NCI-H774 (cell line): ENCODE results near the gene PDGFRA.

Experiments
- DNase-seq: peaks from one replicate; lab custom pipeline; 2025; lab: John Stamatoyannopoulos, UW

Gene PDGFRA

DNA sequence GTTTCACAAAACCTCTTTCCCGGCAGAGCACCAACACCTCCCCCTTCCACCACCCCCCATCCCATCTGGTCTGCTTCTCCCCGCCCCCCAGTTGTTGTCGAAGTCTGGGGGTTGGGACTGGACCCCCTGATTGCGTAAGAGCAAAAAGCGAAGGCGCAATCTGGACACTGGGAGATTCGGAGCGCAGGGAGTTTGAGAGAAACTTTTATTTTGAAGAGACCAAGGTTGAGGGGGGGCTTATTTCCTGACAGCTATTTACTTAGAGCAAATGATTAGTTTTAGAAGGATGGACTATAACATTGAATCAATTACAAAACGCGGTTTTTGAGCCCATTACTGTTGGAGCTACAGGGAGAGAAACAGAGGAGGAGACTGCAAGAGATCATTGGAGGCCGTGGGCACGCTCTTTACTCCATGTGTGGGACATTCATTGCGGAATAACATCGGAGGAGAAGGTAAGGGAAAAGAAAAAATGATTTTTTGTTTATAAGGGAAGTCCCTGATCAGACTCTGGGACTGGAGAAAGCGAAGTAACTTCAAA is at the start of gene PDGFRA:
PDGFRA (plus strand) TSS at position 333 of the 541 bp plus-strand sequence. CDS start 29,476 bp downstream, outside the sequence.
- no peak for DNase-seq

DNA sequence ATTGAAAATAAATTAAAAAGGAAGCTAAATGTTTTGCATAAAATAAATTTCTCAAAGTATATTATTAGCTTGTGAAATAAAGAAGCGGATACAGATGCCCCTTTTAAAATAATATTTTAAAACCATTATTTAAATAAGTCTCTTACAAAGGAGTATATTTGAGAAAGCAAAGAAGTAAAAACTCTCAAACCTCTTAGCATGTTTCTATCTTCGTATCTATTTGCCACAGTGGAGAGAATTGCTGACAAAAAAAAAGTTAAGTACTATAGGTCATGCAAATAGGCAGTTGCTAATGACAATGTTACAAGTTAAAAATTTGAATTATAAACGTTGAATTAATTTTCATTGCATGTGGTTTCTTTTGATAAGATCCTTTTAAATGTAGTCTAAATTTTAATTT is 44.5 kb upstream of the PDGFRA start:
- no peak for DNase-seq

DNA sequence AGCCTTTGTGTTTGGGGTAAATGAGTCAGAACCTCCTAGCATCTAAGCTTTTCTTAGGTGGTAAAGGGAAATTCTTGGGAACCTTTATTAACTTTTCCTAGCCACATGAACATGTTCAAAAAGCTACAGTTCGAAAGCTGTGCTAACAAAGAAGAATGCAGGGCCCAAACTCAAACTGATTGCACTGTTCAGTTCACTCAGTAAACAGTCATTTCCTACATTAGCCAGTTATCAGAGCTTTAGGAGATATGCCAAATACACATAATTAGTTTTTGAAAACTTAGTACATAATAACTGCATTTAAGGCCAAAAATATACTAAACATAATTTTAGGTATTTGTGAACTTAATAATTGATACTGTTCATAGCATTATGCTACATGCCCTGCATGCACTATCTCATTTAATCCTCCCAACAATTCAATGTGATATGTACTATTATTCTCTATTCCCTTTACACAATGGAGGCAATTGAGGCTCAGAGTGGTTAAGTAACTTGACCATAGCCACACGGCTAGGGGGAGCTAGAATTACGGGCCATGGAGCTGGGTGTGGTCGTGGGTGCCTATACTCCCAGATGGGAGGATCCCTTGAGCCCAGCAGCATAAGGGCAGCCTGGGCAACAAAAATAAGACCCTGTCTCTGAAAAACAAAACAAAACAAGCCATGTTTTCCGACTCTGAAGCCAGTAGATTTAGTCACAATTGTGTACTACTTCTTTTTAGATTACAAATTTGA is 43.9 kb upstream of the PDGFRA start:
- no peak for DNase-seq

DNA sequence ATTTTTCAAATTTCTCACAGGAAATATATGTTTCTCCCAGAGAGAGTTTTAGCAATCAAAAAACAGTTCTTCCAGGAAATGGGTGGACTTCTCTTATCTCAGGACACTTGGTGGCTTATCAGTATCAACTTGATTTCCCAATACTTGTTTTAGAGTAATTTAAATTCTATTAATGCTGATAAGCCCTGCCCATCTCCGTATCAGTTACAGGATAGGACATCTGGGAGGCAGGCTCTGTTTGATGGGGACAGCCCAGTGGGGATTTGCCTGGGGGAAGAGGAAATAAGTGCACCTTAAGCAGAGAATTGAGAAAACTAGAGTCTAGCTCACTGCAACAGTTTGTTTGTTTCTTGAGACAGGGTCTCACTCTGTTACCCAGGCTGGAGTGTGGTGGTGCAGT is 43.2 kb upstream of the PDGFRA start:
- DNase-seq: no peak

DNA sequence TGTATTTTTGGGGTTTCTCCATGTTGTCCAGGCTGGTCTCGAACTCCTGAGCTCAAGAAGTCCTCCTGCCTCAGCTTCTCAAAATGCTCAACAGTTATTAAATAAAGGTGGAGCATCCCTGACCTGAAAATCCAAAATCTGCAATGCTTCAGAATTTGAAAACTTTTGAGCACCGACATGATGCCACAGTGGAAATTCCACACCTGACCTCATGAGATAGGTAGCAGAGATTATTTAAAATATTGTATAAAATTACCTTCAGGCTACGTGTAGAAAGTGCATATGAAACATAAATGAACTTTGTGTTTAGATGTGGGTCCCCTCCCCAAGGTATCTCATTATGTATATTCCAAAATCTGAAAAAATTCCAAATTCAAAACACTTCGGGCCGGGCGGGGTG is 42.7 kb upstream of the PDGFRA start:
- DNase-seq: no peak

DNA sequence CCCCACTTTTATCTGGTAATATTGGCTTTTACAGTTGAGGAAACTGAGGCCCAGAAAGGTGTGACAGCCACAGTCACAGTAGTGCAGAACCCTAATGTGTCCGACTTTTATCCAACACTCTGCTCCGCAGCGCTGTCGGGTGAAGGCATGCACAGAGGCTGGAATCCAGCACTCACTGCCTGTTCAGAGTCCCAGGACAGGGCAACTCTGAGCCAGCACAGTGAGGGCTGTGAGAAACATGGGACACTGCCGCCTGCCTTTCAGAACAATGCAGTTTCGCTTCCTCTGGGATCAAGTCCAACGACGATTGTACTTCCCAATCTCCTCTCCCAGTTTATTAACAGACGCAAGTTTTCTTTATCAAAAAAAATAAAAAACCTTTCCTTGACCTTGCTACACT is 41.9 kb upstream of the PDGFRA start:
- no peak for DNase-seq

DNA sequence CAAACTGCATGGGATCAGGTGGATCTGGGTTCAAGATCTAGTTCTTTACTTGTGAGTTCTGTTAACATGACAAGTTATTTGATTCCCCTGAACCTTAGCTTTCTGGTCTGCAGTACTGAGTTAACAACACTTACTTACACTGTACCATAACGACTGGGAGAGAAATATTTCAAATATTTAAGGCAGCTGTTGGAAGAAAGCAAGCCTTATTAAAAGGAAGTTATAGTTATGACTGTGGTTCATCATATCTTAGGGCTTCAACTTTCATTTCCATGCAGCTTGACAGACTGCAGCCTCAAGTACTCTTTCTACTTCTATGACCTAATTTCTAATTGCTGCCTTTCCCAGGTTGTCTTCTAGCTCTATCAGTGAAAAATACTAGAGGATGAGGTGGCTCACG is 40.0 kb upstream of the PDGFRA start:
- DNase-seq: no peak

DNA sequence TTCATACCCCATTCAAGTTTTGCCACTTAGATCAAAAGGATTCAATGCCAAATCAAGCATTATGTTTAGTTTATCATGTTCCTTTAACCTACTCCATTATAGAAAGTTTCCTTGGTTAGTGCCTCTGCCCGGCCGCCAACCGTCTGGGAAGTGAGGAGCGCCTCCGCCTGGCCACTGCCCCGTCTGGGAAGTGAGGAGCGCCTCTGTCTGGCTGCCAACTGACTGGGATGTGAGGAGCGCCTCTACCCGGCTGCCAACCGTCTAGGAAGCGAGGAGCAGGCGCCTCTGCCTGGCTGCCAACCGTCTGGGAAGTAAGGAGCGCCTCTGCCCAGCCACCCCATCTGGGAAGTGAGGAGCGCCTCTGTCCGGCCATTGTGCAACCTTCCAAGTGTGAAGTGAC is 36.3 kb upstream of the PDGFRA start:
- no peak for DNase-seq

DNA sequence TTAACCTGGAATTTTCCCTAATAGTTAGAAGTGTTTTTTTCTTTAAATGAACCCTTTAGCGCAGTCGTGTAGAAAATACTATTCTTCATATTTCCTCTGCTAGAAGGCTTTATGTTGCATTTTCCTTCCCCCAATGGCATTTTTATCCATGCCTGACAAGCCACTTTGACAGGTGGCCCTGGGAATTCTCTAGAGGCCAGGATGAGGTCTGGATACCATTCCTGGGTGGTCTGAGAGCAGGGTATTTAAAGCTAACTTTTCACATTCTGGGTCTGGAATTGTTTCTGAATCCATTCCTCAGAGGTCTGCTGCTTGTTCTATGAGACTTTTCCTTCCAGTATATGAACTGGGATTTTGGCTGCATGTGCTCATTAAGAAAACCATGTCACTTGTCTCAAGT is 31.2 kb upstream of the PDGFRA start:
- DNase-seq: no peak

DNA sequence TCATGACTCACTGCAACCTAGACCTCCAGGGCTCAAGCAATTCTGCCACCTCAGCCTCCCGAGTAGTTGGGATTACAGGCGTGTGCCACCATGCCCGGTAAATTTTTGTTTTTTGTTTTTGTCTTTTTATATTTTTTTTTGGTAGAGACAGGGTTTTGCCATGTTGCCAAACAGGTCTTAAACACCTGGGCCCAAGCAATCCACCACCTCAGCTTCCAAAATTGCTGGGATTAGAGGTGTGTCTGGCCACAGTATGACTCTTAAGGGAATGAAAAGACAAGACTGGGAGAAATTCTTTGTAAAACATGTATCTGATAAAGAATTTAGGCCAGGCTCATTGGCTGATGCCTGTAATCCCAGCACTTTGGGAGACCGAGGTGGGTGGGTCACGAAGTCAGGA is 29.2 kb upstream of the PDGFRA start:
- DNase-seq: no peak

DNA sequence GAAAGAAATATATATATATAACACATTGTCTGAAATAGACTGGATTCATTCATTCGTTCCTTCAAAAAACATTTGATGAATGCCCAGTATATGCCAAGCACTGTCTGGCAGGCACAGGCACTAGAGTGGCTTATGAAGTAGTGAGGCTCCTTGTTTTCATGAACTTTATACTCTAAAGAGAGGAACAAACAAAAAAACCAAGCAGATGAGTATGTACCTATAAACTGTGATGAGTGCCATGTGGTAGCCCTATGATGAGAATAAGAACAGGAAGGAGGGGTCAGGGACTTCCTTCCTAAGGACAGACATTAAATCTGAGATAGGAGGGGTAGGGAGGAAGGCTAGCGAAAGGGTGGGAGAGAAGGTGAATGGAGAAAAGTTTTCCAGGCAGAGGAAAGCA is 19.5 kb upstream of the PDGFRA start:
- DNase-seq: no peak

DNA sequence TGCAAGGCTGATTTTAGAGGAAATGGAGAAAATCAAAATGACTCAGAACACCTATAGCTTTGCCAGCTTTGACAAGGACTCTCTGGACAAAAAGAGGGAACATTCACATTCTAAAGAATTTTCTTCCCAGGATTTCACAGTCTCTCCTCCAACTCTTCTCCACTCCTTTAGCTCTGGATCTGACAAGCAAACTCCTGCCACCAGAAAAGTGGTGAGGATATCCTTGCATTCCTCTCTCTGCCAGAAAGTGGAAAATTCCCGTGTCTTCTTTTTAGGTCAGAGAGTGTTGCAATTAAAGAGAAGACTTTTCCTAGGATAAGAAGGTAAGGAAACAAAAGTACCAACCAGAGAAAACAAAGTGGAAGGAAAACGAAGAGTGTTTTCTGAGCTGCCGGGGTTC is 16.1 kb upstream of the PDGFRA start:
- DNase-seq: no peak

DNA sequence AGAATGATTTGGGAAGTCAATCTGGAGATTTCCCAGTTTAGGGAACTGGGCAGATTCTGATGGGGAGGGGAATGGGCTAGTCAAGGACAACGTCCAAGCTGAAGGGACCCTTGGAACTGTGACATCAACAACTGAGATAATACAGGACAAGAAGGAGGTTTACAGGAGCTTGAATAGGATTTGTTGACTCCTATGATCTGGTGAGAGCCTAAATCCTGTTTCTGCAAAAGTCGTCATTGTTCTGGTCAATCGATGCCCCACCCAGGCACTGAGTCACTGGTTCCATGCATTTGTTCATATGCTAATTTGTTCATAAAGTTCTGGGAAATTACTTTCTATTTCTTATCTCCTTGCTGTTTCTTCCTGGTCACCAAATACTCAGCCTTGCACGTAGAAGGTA is 15.3 kb upstream of the PDGFRA start:
- no peak for DNase-seq

DNA sequence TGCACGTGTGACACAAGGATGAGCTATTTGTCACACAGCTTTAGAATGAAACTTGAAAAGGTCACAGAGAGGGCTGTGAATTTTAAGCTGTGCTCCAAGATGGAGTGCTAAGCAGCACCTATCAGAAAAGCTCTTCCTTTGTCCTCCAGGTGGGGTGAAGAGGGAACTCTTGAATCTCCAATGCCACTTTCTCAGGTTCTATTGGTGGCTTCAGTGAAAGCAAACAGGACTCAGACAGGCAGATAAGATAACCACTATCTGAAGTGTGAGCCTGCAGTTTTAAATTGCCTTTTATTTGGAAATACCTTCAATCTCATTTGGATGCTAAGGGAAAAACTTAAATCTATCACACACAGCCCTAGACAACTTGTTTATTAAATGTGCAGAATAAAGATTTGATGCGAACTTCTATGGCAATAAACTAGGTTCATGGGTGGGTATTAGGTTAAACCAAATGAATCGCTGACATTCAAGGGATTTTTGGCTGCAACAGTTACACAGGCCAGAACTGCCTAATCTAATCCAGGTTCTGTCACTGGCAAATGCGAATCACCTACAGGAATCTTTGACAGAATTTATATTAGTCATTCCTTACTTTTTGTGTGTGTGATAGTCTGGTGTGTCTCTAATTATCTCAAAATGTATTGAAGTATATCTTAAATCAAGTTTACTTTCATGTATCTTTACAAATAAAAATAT is 13.6 kb upstream of the PDGFRA start:
- DNase-seq: no peak

DNA sequence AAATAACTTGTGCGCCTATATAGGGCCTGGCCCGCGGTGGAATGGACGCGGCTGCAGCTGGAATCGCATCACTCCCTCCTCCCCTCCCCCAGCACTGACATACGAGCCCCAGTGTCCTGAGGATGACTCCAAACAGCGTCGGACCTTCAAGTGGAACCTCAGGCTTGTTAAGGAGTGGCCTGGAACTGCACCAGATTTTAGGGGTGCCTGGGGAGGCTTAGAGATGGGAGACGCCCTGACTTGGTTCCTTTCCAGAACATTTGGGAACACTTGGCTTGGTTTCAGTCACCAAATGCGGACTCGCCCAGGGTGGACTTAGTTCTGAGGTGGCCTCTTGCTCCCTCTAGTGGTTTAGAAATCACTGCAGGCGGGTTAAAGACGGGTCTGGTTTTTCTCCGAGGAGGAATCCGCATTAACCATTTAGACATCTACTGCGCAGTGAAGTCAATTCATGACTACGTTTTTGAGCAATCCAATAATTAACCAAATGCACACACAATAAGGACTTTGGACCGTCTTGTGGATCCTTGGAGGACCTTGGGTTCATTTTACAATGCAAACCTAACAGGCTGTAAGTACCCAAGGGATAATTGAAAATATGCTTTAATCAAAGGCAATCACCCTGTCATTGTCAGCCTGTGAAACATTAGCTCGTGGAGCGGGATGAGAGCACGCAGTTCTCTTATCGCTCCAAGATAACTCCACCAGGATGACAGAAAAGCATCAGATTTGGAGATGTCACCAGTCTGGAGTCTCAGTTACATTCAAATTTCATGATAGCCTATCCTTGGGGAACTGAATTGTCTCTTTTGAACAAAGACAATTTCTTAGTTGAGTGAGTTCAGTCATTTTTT is 11.2 kb upstream of the PDGFRA start:
- peak; percentile 80 for DNase-seq

DNA sequence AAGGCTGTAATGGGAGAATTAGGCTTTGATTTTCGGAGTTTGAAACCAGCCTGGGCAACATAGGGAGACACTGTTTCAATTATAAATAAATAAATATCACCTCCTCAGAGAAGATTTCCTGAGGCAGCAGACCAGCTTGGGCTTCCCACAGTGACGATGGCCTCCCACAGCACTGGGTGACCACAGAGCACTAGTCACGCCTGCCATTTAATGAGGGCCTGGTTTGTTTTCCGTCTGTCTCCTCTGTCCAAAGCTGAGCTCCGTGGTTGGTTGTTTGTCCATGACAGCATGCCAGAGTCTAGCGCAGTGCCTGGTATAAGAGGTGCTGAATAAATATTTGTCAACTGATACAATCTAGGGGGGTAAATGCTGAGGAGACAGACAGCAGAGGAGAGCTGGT is 10.4 kb upstream of the PDGFRA start:
- DNase-seq: no peak

DNA sequence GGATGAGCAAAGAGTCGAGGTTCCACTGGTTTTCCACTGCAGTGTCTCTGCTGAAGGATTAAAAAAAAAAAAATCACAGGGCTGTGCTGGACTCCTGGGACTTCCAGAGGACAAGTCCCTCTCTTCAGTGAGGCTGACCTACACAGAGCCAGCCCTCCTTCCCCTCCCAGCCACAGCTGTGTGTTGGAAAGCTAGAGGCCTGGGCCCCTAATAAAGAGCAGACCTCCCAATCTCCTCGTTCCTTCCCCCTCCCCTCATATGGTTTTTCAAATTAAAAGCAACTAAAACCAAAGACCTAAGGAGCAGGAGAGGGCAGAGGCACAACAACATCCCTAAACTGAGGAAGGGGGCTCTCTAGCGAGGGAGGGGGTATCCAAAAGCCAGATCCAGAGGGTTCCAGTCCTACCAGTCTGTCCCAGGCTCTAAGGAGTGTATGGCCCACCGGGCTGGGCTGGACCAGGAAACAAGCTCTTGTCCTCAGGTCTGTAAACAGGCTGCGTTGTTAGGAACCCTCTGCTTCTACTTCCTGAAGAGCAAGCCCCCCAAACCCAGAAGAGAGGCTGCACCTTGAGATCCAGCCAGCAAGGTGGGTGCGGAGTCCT is 4.0 kb upstream of the PDGFRA start:
- DNase-seq: no peak

DNA sequence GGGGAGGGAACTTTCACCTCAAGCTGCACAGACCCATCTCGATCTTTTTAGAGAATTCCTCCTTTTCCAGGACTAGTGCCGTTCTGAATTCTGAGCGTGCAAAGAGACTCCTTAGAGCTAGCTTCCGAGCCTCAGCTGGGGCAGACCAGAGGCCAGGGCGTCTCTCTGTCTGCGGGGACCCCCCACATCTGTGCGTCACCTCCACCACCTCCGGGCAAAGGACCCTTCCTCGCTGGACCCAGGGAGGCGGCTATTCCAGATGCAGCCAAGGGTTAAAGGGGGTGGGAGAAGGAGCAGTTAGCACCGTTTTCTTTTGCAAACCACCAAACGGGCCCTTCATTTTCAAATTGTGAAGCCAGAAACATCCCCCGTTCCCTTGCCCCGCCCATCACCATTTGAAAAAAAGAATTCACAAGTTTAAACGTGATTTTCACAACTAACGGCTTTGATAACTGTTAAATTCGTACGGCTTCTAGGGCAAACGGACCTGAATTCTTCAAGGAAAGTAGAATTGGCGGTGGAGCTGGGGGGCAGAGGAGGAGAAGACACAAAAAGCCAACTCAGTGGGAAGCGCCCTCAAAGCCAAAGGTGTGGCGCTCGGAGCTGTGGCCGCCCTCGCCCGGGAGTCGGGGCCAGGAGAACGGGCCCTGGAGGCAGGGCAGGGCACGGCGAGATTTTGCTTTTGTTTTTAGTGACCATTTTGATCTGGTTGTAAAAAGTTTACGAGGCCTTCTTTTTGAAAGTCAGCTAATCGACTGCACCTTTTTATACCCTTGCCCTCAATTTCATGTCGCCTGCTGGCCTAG is 3.3 kb upstream of the PDGFRA start:
- no peak for DNase-seq

DNA sequence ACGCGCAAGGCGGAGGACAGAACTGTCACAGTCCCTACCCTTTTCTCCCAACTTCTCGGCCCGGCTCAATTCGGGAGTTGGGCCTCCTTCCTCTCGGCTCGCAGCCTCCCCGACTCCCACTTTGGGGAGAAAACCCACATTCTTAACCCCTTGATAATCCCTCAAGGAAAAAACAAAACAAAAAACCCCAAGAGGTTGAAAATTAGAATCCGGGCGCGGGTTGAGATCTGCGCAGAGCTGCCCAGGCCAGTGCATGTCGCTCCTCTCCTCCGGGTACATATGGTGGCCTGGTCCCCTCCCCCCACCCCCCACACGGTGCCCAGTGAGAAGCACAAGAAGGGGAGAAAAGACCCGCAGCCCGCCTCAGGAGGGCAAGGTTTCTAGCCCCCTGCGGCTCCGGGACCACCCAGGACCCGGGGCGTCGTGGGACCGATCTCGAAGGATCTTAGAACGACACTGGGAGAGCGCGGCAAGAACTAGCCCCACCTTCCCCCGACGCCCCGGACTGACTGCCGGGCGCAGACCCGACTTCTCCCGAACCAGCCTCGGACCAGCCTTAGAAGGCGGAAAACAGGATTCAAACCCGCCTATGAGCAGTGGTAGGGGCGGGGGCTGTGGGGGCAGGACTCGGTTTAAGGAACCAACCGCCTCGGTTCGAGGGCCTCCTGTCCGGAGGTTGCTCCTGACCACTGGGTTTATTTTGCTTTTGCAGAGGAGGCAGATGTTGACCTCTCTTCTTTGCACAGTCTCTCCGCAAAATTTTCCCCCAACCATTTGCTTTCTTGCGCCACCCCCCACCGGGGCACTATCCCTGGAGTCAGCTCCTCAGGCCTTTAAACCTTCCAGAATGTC is 2.5 kb upstream of the PDGFRA start:
- no peak for DNase-seq
